Measurements from ENCODE around the gene BBOX1.
"Not testable (repeated sequence)": the region's sequence is repeated elsewhere in the genome, so short reads cannot be mapped to it uniquely, and the experiment has no call there.

Gene BBOX1, protein sequence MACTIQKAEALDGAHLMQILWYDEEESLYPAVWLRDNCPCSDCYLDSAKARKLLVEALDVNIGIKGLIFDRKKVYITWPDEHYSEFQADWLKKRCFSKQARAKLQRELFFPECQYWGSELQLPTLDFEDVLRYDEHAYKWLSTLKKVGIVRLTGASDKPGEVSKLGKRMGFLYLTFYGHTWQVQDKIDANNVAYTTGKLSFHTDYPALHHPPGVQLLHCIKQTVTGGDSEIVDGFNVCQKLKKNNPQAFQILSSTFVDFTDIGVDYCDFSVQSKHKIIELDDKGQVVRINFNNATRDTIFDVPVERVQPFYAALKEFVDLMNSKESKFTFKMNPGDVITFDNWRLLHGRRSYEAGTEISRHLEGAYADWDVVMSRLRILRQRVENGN

GRCh38 chr11:27040302-27041115, at the start of gene BBOX1:
Gene BBOX1 (plus strand): TSS chr11:27040815. CDS start chr11:27055431, 14,616 bp downstream.
- in situ Hi-C loops (cut with HindIII; ENCODE audit: low pct_unique_long_range_greater_than_20kb, low sequenced_read_pairs): no loop called here
- TF ChIP-seq JUND (IDR thresholded peaks at IDR 0.05; ENCODE audit: low read depth): no peak
- peak in 1 of 2 experiments; percentile 68 for DNase-seq (ENCODE audit: low read depth in 1 of 2, low spot score in 1 of 2)

DNA sequence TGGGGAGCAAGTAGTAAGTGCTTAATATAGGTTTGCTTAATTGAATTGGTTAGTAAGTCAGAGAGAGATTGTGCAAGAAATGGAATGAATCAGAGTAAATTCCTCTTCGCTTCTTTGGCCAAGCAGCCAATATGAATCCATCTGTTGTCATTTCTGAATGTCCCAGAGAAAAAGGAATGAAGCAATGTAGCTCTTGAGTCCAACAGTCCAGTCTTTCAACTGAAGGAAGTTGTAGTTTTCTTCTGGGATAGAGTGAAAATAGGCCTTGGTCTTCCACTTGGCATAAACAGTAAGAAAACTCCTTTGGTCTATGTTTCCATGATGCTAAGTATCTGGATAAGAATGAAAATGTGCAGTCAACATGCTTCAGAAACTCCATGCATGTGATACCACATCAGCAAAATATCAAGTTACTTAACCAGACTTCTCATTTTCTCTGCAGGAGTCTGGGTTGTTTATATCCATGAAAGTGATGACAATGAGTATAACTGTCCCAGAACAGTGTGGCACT, 48.5 kb upstream of the BBOX1 start:
- in situ Hi-C loops (cut with HindIII; ENCODE audit: low pct_unique_long_range_greater_than_20kb, low sequenced_read_pairs): no loop called here
- TF ChIP-seq JUND (IDR thresholded peaks at IDR 0.05; ENCODE audit: low read depth): no peak
- DNase-seq (ENCODE audit: low read depth in 1 of 2, low spot score in 1 of 2): no peak

DNA sequence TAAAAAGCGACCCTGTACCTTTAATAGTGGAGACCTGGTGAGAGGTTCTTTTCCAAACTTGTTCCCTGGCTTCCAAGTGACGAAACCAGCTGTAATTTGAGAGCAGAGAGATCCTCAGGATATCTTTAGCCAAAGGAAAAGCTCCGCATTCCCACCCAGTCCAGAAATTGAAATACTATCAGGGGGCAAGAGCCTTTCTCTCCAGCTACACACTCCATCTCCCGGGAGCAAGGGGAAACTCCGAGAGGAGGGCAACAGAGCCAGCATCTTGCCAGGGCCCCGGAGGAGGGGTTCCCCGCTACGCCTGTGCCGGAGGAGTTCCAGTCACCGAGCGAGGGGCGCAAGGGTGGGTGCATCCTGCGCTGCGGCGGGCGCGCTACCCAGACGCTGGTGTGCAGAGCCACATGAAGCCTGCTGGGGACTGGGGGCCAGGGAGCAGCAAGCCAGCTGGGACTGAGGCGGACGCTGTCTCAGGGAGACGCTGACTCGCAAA, 46.6 kb upstream of the BBOX1 start, which contains the start of gene FIBIN:
TSS of gene FIBIN (plus strand) at position 148 of the 493 bp plus-strand sequence. CDS start 415 bp downstream, outside the sequence.
- no peak for TF ChIP-seq JUND (IDR thresholded peaks at IDR 0.05; ENCODE audit: low read depth)
- DNase-seq (ENCODE audit: low read depth in 1 of 2, low spot score in 1 of 2): peak; percentile 21 to 52
- in situ Hi-C loops (cut with HindIII; ENCODE audit: low pct_unique_long_range_greater_than_20kb, low sequenced_read_pairs): no loop called here

DNA sequence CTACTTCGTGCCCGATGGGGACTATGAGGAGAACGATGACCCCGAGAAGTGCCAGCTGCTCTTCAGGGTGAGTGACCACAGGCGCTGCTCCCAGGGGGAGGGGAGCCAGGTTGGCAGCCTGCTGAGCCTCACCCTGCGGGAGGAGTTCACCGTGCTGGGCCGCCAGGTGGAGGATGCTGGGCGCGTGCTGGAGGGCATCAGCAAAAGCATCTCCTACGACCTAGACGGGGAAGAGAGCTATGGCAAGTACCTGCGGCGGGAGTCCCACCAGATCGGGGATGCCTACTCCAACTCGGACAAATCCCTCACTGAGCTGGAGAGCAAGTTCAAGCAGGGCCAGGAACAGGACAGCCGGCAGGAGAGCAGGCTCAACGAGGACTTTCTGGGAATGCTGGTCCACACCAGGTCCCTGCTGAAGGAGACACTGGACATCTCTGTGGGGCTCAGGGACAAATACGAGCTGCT, 46.0 kb upstream of the BBOX1 start:
- in situ Hi-C loops (cut with HindIII; ENCODE audit: low pct_unique_long_range_greater_than_20kb, low sequenced_read_pairs): no loop called here
- DNase-seq (ENCODE audit: low read depth in 1 of 2, low spot score in 1 of 2): no peak
- no peak for TF ChIP-seq JUND (IDR thresholded peaks at IDR 0.05; ENCODE audit: low read depth)

DNA sequence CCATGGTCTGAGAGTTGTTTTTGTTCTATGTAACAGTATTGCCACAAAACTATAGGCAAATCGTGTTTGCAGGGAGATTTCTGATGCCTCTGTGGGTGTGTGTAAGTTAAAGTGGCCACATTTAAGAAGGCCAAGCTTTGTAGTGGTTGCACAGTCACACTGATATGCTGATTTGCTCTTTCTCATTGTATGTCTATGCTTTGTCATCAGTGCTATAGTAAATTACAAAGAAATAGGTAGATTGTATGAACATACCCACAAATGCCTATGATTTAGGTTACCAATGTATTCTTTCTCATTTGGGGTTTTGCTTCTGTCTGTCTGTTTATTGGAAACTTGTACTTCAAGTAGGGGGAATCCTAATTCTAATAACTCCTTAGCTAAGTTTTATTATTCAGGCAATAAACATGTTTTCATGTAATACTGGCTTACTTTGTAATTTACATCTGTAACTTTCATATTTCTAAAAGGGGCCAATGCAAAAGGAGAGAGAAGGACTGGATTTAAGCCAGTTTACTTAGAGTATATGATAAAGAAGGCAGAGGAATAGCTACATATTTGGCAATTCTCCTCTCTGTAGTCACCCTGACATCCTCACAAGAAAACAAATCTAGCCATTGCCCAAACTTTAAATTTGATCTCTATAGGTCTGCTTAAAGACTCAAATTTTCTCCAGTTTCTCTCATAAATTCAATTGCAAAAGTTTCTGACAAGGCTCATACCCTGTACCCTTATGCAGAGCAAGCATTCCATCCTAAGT, 44.7 kb upstream of the BBOX1 start:
- in situ Hi-C loops (cut with HindIII; ENCODE audit: low pct_unique_long_range_greater_than_20kb, low sequenced_read_pairs): no loop called here
- TF ChIP-seq JUND (IDR thresholded peaks at IDR 0.05; ENCODE audit: low read depth): no peak
- no peak for DNase-seq (ENCODE audit: low read depth in 1 of 2, low spot score in 1 of 2)

GRCh38 chr11:26997378-26997777, 43.2 kb upstream of the BBOX1 start:
- no peak for DNase-seq (ENCODE audit: low read depth in 1 of 2, low spot score in 1 of 2)
- no peak for TF ChIP-seq JUND (IDR thresholded peaks at IDR 0.05; ENCODE audit: low read depth)
- in situ Hi-C loops (cut with HindIII; ENCODE audit: low pct_unique_long_range_greater_than_20kb, low sequenced_read_pairs): no loop called here

DNA sequence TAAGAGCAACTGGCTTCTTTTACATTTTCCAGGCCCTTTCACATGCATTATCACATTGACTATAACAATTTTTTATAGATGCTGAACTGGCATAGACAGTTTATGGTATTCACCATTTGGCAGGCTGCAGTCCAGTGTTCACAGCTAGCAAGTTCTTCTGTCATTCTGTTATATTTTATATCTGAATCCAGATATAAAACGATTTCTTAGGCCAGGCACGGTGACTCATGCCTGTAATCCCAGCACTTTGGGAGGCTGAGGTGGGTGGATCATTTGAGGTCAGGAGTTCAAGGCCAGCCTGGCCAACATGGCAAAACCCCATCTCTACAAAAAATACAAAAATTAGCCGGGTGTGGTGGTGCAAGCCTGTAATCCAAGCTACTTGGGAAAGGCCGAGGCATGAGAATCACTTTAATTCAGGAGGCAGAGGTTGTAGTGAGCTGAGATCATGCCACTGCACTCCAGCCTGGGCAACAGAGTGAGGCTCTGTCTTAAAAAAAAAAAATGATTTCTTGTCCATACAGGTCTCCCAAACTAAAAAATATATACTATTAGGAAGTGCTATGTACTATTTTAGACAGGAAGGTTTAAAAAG, 39.4 kb upstream of the BBOX1 start:
- in situ Hi-C loops (cut with HindIII; ENCODE audit: low pct_unique_long_range_greater_than_20kb, low sequenced_read_pairs); DNase-seq (ENCODE audit: low read depth in 1 of 2, low spot score in 1 of 2): not testable (repeated sequence)

GRCh38 chr11:27002431-27002830, 38.2 kb upstream of the BBOX1 start:
- in situ Hi-C loops (cut with HindIII; ENCODE audit: low pct_unique_long_range_greater_than_20kb, low sequenced_read_pairs): no loop called here
- TF ChIP-seq JUND (IDR thresholded peaks at IDR 0.05; ENCODE audit: low read depth): no peak
- DNase-seq (ENCODE audit: low read depth in 1 of 2, low spot score in 1 of 2): no peak

GRCh38 chr11:27002838-27003237, 37.8 kb upstream of the BBOX1 start:
- no peak for DNase-seq (ENCODE audit: low read depth in 1 of 2, low spot score in 1 of 2)
- no peak for TF ChIP-seq JUND (IDR thresholded peaks at IDR 0.05; ENCODE audit: low read depth)
- in situ Hi-C loops (cut with HindIII; ENCODE audit: low pct_unique_long_range_greater_than_20kb, low sequenced_read_pairs): no loop called here

GRCh38 chr11:27004103-27004502, 36.5 kb upstream of the BBOX1 start:
- in situ Hi-C loops (cut with HindIII; ENCODE audit: low pct_unique_long_range_greater_than_20kb, low sequenced_read_pairs): no loop called here
- DNase-seq (ENCODE audit: low read depth in 1 of 2, low spot score in 1 of 2): no peak
- no peak for TF ChIP-seq JUND (IDR thresholded peaks at IDR 0.05; ENCODE audit: low read depth)

- in situ Hi-C loops (cut with HindIII; ENCODE audit: low pct_unique_long_range_greater_than_20kb, low sequenced_read_pairs): no loop called here
- DNase-seq (ENCODE audit: low read depth in 1 of 2, low spot score in 1 of 2): no peak
- no peak for TF ChIP-seq JUND (IDR thresholded peaks at IDR 0.05; ENCODE audit: low read depth)
Observed at GRCh38 chr11:27008811-27009535, 31.6 kb upstream of the BBOX1 start.
